ENCODE results near the gene CADPS. TPM values are rescaled to one million over a fixed set of nuclear protein-coding genes. Genes with fewer than 3 reads are reported as not detected.
"Not testable (repeated sequence)": the region's sequence is repeated elsewhere in the genome, so short reads cannot be mapped to it uniquely, and the experiment has no call there.

CADPS gene
- total and polyA plus RNA-seq, 8 donors: 16.1 to 112 (median 26.0) TPM

DNA sequence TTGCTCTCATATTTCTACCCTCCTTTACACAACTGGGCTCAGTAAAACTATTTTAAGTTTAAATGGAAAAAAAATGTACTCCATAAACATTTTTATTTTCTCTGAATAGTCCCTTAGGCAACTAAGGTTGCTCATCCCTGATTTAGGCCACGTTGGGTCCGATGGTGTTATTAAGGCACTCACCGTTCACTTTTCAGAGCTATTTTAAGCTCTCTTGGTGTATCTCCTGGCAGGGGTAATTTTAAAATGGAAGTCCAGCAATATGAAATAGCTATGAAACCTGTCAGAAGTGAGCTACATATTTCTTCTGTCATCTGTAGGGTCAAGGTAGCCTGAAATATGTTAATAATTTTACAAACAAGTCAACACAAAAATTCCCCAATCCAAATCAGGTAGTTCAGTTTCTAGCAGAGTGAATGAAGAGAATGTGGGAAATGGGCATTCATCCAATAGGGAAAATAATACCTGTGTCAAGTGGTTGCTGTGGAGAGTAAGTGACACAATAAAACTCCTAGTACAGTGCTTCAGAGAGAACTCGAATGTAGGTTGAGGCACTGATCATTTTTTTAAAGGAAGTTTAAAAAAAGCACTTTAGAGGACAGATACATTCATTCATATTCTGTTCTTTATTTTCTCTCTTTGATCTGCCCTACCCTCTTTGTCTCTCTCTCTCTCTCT lies 292.6 kb downstream of the CADPS start:
- TF ChIP-seq, protein P1, sequence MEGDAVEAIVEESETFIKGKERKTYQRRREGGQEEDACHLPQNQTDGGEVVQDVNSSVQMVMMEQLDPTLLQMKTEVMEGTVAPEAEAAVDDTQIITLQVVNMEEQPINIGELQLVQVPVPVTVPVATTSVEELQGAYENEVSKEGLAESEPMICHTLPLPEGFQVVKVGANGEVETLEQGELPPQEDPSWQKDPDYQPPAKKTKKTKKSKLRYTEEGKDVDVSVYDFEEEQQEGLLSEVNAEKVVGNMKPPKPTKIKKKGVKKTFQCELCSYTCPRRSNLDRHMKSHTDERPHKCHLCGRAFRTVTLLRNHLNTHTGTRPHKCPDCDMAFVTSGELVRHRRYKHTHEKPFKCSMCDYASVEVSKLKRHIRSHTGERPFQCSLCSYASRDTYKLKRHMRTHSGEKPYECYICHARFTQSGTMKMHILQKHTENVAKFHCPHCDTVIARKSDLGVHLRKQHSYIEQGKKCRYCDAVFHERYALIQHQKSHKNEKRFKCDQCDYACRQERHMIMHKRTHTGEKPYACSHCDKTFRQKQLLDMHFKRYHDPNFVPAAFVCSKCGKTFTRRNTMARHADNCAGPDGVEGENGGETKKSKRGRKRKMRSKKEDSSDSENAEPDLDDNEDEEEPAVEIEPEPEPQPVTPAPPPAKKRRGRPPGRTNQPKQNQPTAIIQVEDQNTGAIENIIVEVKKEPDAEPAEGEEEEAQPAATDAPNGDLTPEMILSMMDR (IDR thresholded peaks at IDR 0.05): no peak
- intact Hi-C loops (cut with DNase I): no loop called here
- peak in 3 of 4 donors; percentile 37 to 59 (median 44) for ATAC-seq

DNA sequence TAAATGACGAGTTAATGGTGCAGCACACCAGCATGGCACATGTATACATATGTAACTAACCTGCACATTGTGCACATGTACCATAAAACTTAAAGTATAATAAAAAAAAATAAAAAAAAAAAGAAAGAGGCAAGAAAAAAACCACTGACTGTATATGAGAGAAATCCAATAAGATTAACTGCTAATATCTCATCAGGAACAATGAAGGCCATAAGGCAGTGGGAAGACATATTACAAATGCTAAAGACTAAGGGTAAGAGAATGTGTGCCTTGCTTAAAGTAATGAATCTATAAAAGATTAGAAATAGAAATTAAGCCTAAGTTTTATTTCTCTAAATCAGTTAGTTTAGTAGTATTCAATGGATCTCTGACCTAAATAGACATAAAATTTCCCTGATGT lies 294.7 kb downstream of the CADPS start:
- ATAC-seq: not testable (repeated sequence)

More for the DNA sequence above, 292.6 kb downstream of the CADPS start:
- Histone ChIP-seq H3K27ac (no peak overlapping the region), H3K36me3 (no peaks in the 10 kb centered on the region), H3K4me1 (no peaks in the 10 kb centered on the region), H3K4me3 (no peak overlapping the region), H3K27me3 (no peaks in the 10 kb centered on the region), H3K9me3 (no peaks in the 10 kb centered on the region)
- WGBS, 2 donors: 33 to 37% methylated on average over 4 of the region's 4 CpGs
- DNase-seq: no peak
- FAIRE-seq: no peak

DNA sequence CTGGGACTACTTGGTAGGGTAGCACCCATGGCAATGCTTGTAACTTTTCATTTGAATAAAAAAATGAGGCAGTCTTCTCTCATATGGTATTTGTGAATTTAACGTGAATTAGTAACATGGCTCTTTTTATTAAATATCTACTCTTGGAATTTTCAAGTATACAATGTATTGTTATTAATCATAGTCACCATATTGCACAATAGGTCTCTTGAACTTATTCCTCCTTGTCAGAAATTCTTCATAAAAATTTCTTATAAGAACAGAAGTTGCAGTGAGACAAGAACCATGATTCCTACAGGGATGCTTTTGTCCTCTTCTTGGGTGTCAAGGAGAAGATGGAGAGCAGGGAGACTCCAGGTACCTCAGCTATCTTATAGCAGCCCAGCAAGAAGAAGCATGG lies 298.1 kb downstream of the CADPS start:
- whole genome bisulfite sequencing, 2 donors: 46 to 79% methylated on average over 1 of the region's 1 CpG
- no peak for FAIRE-seq
- no peak overlapping the region for H3K4me3 ChIP-seq
- TF ChIP-seq, protein P1 (IDR thresholded peaks at IDR 0.05): no peak
- H3K36me3 ChIP-seq: no peaks in the 10 kb centered on the region
- H3K4me1 ChIP-seq: no peaks in the 10 kb centered on the region
- no peak for ATAC-seq
- H3K27ac ChIP-seq: no peak overlapping the region
- H3K27me3 ChIP-seq: no peaks in the 10 kb centered on the region
- intact Hi-C loops (cut with DNase I): no loop called here
- no peaks in the 10 kb centered on the region for H3K9me3 ChIP-seq
- DNase-seq: no peak

More for the DNA sequence above, 294.7 kb downstream of the CADPS start:
- intact Hi-C loops (cut with DNase I); H3K27ac ChIP-seq; H3K36me3 ChIP-seq; H3K4me1 ChIP-seq; H3K4me3 ChIP-seq; H3K27me3 ChIP-seq; FAIRE-seq; DNase-seq; H3K9me3 ChIP-seq: not testable (repeated sequence)
- WGBS, 2 donors: 68 to 91% methylated on average over 1 of the region's 1 CpG

DNA sequence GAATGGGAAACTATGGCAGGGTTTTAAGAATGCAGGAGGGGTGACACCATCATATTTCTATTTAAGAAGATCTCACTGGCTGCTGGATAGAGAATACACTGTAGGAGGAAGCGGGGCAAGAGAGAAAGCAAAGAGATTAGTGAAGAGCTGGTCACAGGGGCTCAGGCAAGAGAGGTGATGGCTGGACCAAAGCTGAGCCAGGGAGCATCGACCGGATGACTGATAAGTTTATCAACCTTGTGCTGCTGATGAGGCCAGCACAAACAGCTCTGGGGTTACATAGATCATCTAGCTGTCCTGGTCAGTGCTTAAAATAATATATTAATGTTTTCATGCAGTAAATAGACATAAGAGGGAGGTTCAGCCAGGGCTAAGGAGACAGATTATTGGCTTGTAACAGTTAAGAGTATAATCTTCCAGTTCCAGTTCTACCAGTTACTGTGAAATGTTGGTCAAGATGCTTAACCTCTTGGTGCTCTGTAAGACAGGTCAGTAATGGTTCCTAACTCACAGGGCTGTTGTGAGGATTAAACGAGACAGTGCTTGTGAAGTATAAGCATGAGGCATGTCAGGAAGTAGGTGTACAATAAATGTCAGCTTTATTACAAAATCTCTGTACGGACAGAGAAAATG lies 300.8 kb downstream of the CADPS start:
- Histone ChIP-seq H3K27ac (no peak overlapping the region), H3K4me1 (no peaks in the 10 kb centered on the region), H3K4me3 (no peak overlapping the region), H3K9me3 (no peaks in the 10 kb centered on the region), H3K36me3 (no peaks in the 10 kb centered on the region), H3K27me3 (no peaks in the 10 kb centered on the region)
- TF ChIP-seq, protein P1 (IDR thresholded peaks at IDR 0.05): no peak
- FAIRE-seq (no peak), DNase-seq (no peak), ATAC-seq (no peak)
- WGBS, 2 donors: 50 to 67% methylated on average over 5 of the region's 5 CpGs
- intact Hi-C loops (cut with DNase I): no loop called here

DNA sequence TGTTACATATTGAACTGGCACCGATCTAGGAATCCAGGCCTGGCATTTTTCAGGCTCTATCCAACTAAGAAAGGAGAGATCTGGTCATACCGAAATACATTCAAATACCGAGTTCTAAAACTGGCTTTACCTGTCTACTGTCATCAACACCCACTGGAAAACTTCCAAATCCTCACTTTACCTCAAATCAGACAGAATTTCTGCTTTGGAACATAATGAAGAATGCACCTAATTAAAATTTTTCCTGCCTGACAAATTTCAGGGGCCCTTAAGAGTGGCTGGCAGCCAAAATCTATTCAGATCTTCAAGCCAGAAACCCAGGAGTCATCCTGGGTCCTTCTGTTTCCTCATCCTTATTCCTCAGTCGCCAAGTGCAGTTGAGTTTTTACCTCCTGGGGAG lies 303.3 kb downstream of the CADPS start:
- Histone ChIP-seq H3K27me3 (no peaks in the 10 kb centered on the region), H3K27ac (no peak overlapping the region), H3K4me1 (no peaks in the 10 kb centered on the region), H3K36me3 (no peaks in the 10 kb centered on the region), H3K9me3 (no peaks in the 10 kb centered on the region), H3K4me3 (no peak overlapping the region)
- WGBS, 2 donors: 83 to 92% methylated on average over 4 of the region's 4 CpGs
- no peak for ATAC-seq
- FAIRE-seq: no peak
- TF ChIP-seq, protein P1 (IDR thresholded peaks at IDR 0.05): no peak
- intact Hi-C loops (cut with DNase I): no loop called here
- DNase-seq: no peak
